CD4-positive, alpha-beta T cell treated with Interferon gamma for 1 hour (primary cell): ENCODE results near the gene ETHE1.
"Not testable (repeated sequence)": the region's sequence is repeated elsewhere in the genome, so short reads cannot be mapped to it uniquely, and the experiment has no call there.

ENCODE experiments used
- DNase-seq: peaks from one replicate; pipeline ENCODE4 v3.0.0-alpha.2; 2020

ETHE1 gene

GRCh38 chr19:43551399-43552197 lies 24.6 kb upstream of the ETHE1 start:
- DNase-seq, result no peak

DNA sequence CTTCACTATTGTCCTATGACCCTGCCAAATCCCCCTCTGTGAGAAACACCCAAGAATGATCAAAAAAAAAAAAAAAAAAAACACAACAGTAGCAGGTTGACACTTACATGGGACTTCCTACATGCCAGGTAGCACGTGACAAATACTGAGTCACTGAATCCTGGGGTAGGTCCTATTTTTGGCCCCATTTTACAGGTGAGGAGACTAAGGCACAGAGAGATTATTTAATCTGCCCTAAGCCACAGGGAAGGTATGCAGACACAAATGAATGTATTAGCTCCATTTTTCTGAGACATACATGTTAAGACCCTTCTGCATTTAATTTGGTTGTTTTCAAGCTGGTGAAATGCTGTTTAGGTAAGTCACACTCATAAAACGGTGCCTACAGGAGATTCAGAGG lies 21.7 kb upstream of the ETHE1 start:
- DNase-seq, result no peak

DNA sequence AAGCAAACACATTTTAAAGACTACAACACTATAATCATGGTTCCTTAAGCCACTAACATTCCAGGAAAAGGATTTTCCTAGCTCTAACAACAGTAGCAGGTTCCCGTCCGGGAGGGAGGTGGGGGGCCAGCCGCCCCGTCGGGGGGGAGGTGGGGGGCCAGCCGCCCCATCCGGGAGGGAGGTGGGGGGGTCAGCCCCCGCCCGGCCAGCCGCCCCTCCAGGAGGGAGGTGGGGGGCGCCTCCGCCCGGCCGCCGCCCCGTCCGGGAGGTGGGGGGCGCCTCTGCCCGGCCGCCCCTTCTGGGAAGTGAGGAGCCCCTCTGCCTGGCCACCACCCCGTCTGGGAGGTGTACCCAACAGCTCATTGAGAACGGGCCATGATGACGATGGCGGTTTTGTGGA lies 20.9 kb upstream of the ETHE1 start:
- DNase-seq, result not testable (repeated sequence)

- DNase-seq, result no peak
These were observed 19.6 kb upstream of the ETHE1 start for GRCh38 chr19:43546581-43546980.

DNA sequence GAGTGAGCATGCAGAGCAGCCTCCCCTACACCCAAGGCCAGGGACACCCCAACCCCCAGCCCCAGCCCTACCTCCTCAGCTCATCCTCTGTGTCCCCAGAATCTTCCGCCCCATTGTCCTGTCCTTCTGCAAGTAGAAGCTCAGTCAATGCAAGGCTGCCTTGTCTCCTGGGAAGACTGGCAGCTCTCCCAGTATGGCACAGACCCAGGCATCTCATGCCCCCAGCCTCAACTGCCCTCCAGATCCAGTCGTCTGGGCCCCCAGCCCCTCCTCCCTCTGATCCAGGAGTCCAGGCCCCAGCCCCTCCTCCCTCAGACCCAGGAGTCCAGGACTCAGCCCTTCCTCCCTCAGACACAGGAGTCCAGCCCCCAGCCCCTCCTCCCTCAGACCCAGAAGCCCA lies 19.0 kb upstream of the ETHE1 start:
- DNase-seq, result no peak

DNA sequence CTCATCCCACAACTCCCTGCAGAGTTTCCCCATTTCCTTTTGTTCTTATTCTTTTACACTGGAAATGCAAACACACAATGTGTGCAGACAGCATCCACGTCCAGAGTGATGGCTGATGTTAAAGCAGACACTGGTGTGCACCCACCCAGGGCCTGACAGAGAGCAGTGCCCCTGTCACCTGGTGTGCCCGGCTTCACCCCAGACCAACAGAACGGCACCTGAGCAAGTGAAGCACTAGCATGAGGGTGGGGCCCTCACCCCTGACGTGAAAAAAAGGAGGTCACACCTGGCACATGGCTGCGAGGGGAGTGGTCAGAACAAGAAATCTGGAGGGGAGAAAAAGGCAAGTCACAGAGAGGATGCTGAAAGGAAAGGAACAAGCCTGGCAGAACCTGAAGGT lies 18.3 kb upstream of the ETHE1 start:
- no peak for DNase-seq

GRCh38 chr19:43544077-43544476 lies 17.1 kb upstream of the ETHE1 start:
- DNase-seq, result no peak

- DNase-seq, result no peak
These were observed 15.1 kb upstream of the ETHE1 start for GRCh38 chr19:43541920-43542650.

DNA sequence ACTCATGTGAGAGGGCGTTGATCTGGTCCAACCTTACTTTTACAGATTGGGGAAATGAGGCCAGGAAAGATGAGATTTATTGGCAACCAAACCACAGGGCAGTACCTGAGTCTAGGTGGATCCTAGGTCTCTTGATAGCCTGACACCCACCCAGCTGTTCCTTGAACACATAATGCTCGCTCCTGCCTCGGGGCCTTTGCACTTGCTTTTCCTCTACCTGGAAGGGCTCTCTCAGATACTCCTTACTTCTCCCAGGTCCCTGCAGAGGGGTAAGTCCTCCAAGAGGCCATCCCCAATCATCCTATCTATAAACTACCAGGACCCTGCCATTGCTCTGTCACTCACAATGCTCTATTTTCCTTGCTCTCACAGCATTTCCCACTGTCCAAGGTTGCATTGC lies 13.4 kb upstream of the ETHE1 start:
- DNase-seq, result no peak

- no peak for DNase-seq
These were observed 11.9 kb upstream of the ETHE1 start for GRCh38 chr19:43538922-43539321.

- DNase-seq, result peak; percentile 24
These were observed 8.1 kb upstream of the ETHE1 start for GRCh38 chr19:43534816-43535761.

DNA sequence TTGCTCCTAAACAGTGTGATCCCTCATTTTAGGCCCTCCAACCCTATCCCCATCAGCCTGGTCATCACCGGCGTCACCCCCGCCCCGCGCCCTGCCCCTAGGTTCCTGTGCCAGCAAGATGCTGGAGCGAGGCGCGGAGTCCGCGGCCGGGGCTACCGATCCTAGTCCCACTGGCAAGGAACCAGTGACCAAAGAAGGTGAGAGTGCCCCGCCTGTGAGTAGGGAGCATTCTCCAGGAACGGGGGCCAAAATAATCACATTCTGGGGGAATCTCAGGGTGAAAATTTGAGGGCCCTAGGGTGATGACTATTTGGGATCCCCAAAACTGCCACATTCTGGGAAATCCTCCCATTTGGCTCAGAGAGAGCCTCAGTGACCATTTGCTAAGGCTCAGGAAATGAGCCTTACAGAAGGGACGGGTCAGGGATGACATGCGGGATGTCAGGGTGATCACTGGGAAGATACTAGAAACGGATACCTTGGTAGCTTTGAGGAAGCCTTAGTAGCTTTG lies 7.4 kb upstream of the ETHE1 start:
- no peak for DNase-seq

DNA sequence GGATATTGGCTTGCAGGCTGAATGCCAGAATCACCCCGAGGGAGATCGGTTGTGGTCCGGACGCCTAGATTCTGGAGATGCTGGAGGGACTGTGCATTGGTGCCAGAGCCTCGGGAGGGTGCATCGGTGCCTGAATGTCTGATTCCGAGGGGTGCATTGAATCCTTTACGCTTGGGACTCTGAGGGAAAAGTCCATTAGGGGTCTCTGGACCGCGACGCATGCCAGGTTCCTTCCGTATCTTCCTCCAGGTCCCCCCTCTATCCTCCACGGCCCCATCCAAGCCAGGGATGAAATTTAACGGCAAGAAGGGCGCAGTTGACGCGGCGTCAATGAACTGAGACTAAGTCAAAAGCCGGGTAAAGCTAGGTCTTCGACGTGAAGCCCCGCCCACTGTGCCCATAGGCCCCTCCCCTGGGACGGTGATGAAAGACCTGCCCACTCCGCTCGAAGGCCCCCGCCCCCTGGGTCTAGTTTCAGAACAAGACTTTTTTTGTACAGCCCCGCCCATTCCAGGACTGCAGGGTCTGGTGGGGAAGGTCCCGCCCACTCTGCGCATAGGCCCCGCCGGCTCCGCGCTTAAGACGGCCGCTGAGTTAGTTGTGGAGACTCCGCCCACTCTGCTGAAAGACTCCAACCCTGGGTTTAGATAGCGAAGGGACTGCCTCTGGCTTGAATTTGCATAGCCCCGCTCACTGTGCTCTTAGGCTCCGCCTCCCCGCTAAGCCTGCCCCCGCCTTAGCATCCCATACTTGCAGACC lies 6.7 kb upstream of the ETHE1 start:
- peak; percentile 96 for DNase-seq

- DNase-seq, result peak; percentile 83
These were observed 6.1 kb upstream of the ETHE1 start, which contains the start of gene ZNF575 for GRCh38 chr19:43532962-43533545. TSS of gene ZNF575 (plus strand) at chr19:43533188. CDS start at chr19:43534423, 1,235 bp downstream.

DNA sequence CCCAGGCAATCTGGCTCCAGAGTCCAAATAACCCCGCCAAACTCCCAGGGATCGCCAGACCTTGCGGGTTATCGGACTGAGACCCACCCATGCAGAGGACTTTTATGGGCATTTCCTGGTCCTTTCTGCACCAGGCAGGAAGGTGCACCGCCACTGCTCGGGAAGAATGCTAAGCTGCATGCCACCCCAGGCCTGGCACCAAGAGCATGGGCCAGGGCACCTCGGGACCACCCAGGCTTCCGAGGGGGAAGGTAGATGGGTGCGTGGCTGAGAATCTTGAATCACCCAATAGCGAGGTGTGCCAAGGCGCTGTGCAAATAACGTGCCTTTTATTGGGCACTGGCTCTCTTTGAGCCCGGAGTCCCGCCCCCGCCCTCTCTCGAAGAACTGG lies 5.6 kb upstream of the ETHE1 start:
- no peak for DNase-seq

DNA sequence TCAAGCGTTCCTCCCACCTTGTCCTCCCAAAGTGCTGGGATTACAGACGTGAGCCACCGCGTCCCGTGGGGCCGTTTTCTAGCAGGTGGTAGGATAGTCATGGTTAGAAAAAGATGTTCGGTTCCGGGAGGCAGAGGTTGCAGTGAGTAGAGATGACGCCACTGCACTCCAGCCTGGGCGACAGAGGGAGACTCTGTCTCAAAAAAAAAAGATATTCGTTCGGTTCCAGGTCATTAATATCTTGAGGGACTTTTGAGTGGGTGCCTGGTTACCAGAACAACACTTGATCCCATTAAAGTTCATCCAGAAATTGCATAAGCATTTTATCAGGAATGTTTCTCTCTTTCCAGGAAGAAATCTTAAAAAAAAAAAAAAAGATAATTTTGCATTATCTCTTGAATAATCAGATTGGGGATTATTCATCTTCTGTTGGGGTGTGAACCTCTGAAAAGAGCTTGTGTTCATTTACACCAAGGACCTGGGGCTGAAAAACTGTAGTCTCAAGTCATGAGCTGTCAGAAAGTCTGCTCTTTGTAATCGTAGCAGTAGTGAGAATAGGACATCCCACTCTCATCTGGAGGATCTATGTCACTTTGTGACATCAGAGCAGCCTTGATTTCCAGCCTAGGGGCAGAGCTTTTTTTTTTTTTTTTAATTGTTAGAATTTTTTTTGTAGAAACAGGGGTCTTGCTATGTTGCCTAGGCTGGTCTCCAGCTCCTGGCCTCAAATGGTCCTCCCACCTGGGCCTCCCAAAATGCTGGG lies 1.0 kb upstream of the ETHE1 start:
- DNase-seq, result no peak

DNA sequence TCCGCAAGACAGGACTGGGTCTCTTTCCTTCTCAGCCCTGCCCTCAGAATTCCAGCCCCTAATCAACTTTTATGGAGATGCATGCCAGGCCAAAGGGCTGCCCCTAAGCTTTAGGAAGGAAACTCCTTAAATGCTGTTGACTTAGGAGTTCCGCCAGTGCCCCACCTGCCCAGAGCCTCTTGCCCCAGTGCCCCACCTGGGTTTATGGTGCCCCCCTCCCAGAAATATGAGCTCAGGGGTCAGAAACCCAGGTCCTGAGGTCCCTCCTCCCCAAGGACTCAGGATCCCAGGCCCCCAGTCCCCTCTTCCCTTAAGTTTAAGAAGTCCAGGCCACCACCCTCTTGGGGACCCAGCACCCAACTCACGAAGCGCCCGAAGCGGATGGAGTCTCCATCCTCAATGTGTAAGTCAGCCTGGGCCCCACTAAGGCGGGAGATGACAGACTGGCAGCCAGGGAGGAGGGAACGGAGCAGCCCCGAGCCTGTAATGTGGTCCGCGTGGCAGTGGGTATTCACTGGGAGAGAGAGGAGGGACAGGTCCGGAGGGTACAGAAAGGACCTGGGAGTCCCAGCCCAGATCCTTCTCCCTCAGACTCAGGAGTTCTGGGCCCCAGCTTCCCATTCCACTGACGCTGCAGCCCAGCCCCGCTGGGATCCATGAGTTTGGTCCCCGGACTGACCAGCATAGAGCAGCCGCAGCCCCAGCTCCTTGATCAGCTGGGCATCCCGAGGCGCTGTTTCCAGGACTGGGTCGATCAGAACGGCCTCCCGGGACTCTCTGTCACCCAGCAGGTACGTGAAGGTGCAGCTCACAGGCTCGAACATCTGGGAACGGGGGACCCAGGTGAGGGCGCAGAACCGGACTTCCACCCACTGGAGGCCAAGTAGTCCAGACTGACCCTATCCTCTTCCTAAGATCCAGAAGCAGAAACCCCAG lies 897 bp downstream of the ETHE1 start:
- no peak for DNase-seq

- peak; percentile 38 for DNase-seq
These were observed 1.8 kb downstream of the ETHE1 start for GRCh38 chr19:43524922-43525835.

GRCh38 chr19:43523696-43524095 lies 3.3 kb downstream of the ETHE1 start:
- DNase-seq, result not testable (repeated sequence)
